Stomach smooth muscle (tissue), 2 donors: ENCODE data around the gene PANK1.
"Not testable (repeated sequence)": the region's sequence is repeated elsewhere in the genome, so short reads cannot be mapped to it uniquely, and the experiment has no call there.

Source experiments
- H3K27ac ChIP-seq: one replicate; pipeline ENCODE4 v1.7.0; 2013; ENCODE audit warnings: mild to moderate bottlenecking, low read length, inconsistent platforms
- H3K27me3 ChIP-seq, 2 donors: one replicate each; pipeline ENCODE4 v1.7.0; 2013; ENCODE audit warnings: low read length in 2 of 2; ENCODE audit not compliant: insufficient read depth in 2 of 2, control insufficient read depth in 1 of 2
- H3K36me3 ChIP-seq, 2 donors: one replicate each; pipeline ENCODE4 v1.7.0; 2013; ENCODE audit warnings: low read length in 2 of 2; ENCODE audit not compliant: control insufficient read depth in 2 of 2, insufficient read depth in 2 of 2
- H3K4me1 ChIP-seq: one replicate; pipeline ENCODE4 v1.7.0; 2013; ENCODE audit warnings: low read length; ENCODE audit not compliant: control insufficient read depth, insufficient read depth
- H3K4me3 ChIP-seq, 2 donors: one replicate each; pipeline ENCODE4 v1.7.0; 2013; ENCODE audit warnings: low read length in 2 of 2
- H3K9ac ChIP-seq, 2 donors: one replicate each; pipeline ENCODE4 v1.7.0; 2013; ENCODE audit warnings: low read length in 2 of 2, mild to moderate bottlenecking in 1 of 2
- H3K9me3 ChIP-seq, 2 donors: one replicate each; pipeline ENCODE4 v1.7.0; 2013; ENCODE audit warnings: low read length in 2 of 2; ENCODE audit not compliant: control insufficient read depth in 2 of 2
- donor health status: healthy.
- donor health status: Pancreatic carcinoma.

PANK1 gene

GRCh38 chr10:89621438-89621837, 23.6 kb downstream of the PANK1 start:
- Histone ChIP-seq H3K27ac (no peak overlapping the region), H3K4me1 (no peaks in the 10 kb centered on the region), H3K9ac (no peak overlapping the region), H3K4me3 (no peak overlapping the region), H3K9me3 (no peaks in the 10 kb centered on the region), H3K36me3 (no peaks in the 10 kb centered on the region), H3K27me3 (no peaks in the 10 kb centered on the region)

- not testable (repeated sequence) for H3K36me3 ChIP-seq, H3K27ac ChIP-seq, H3K4me1 ChIP-seq, H3K27me3 ChIP-seq, H3K4me3 ChIP-seq, H3K9me3 ChIP-seq, H3K9ac ChIP-seq
Measured at GRCh38 chr10:89620296-89620695, 24.7 kb downstream of the PANK1 start.

- Histone ChIP-seq H3K4me3 (no peak overlapping the region), H3K27ac (no peak overlapping the region), H3K4me1 (no peaks in the 10 kb centered on the region)
Measured at GRCh38 chr10:89615824-89616223, 29.2 kb downstream of the PANK1 start.

GRCh38 chr10:89615112-89615511, 29.9 kb downstream of the PANK1 start:
- Histone ChIP-seq H3K36me3 (no peaks in the 10 kb centered on the region), H3K9me3 (no peaks in the 10 kb centered on the region), H3K27me3 (no peaks in the 10 kb centered on the region), H3K27ac (no peak overlapping the region), H3K4me1 (no peaks in the 10 kb centered on the region), H3K4me3 (no peak overlapping the region), H3K9ac (no peak overlapping the region)

More at GRCh38 chr10:89615824-89616223, 29.2 kb downstream of the PANK1 start:
- Histone ChIP-seq H3K36me3 (no peaks in the 10 kb centered on the region), H3K9me3 (no peaks in the 10 kb centered on the region), H3K9ac (no peak overlapping the region), H3K27me3 (no peaks in the 10 kb centered on the region)

- Histone ChIP-seq H3K36me3 (peaks cover 0 to 2% of the 10 kb centered on the region in 2 donors), H3K27ac (no peak overlapping the region), H3K9ac (no peak overlapping the region), H3K4me1 (no peaks in the 10 kb centered on the region), H3K4me3 (no peak overlapping the region), H3K9me3 (no peaks in the 10 kb centered on the region), H3K27me3 (no peaks in the 10 kb centered on the region)
Measured at GRCh38 chr10:89613582-89613981, 31.5 kb downstream of the PANK1 start.

GRCh38 chr10:89611282-89611681, 33.8 kb downstream of the PANK1 start:
- Histone ChIP-seq H3K9me3 (no peaks in the 10 kb centered on the region), H3K4me3 (no peak overlapping the region), H3K9ac (no peak overlapping the region), H3K36me3 (peaks cover 0 to 2% of the 10 kb centered on the region in 2 donors), H3K27me3 (no peaks in the 10 kb centered on the region), H3K4me1 (no peaks in the 10 kb centered on the region), H3K27ac (no peak overlapping the region)

- Histone ChIP-seq H3K9me3 (no peaks in the 10 kb centered on the region), H3K27ac (no peak overlapping the region), H3K36me3 (peaks cover 0 to 2% of the 10 kb centered on the region in 2 donors), H3K27me3 (no peaks in the 10 kb centered on the region), H3K4me3 (no peak overlapping the region), H3K9ac (no peak overlapping the region), H3K4me1 (no peaks in the 10 kb centered on the region)
Measured at GRCh38 chr10:89609833-89610346, 35.2 kb downstream of the PANK1 start.

GRCh38 chr10:89604200-89604599, 40.8 kb downstream of the PANK1 start:
- no peaks in the 10 kb centered on the region for H3K9me3 ChIP-seq
- no peak overlapping the region for H3K9ac ChIP-seq
- H3K4me1 ChIP-seq, result no peaks in the 10 kb centered on the region
- H3K36me3 ChIP-seq, result no peaks in the 10 kb centered on the region
- no peak overlapping the region for H3K27ac ChIP-seq
- H3K27me3 ChIP-seq, result no peaks in the 10 kb centered on the region
- H3K4me3 ChIP-seq, result no peak overlapping the region

- H3K27ac ChIP-seq, result no peak overlapping the region
- H3K9me3 ChIP-seq, result no peaks in the 10 kb centered on the region
- no peaks in the 10 kb centered on the region for H3K4me1 ChIP-seq
- no peaks in the 10 kb centered on the region for H3K36me3 ChIP-seq
- H3K4me3 ChIP-seq, result no peak overlapping the region
- H3K27me3 ChIP-seq, result no peaks in the 10 kb centered on the region
- no peak overlapping the region for H3K9ac ChIP-seq
Measured at GRCh38 chr10:89602919-89603318, 42.1 kb downstream of the PANK1 start.

GRCh38 chr10:89601728-89602361, 43.2 kb downstream of the PANK1 start:
- no peak overlapping the region for H3K4me3 ChIP-seq
- H3K4me1 ChIP-seq, result no peaks in the 10 kb centered on the region
- no peak overlapping the region for H3K9ac ChIP-seq
- no peak overlapping the region for H3K27ac ChIP-seq
- no peaks in the 10 kb centered on the region for H3K9me3 ChIP-seq
- no peaks in the 10 kb centered on the region for H3K27me3 ChIP-seq
- H3K36me3 ChIP-seq, result no peaks in the 10 kb centered on the region

GRCh38 chr10:89600041-89600440, 45.0 kb downstream of the PANK1 start:
- H3K27me3 ChIP-seq, result no peaks in the 10 kb centered on the region
- H3K4me3 ChIP-seq, result no peak overlapping the region
- H3K27ac ChIP-seq, result no peak overlapping the region
- H3K9me3 ChIP-seq, result no peaks in the 10 kb centered on the region
- no peak overlapping the region for H3K9ac ChIP-seq
- no peaks in the 10 kb centered on the region for H3K4me1 ChIP-seq
- no peaks in the 10 kb centered on the region for H3K36me3 ChIP-seq
